ENCODE results near the gene SH3RF3.

Gene SH3RF3

DNA sequence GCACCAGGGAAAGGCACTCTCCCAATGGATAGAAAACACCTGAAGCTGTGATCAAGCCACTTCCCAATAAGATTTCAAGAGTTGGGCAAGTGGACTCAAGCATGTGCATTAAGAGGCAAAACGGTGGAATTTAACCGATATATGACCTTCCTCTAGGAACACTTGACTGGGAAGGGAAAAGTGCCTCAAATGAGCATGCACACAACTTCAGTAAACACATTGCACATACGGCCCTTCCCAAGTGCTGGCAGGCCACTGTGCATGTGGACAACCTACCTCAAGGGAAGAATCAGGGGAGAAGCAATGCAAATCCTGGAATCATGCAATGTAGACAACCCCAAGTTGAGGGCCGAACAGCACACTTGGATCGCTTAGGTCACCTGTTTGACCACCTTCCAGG is 23.9 kb upstream of the SH3RF3 start:
- Histone ChIP-seq H2BK5ac (ENCODE audit: low read length) (no peak overlapping the region), H3K27ac (replicated peaks; ENCODE audit: low read length) (no peak overlapping the region), H3K4me1 (ENCODE audit: control insufficient read depth in 2 of 2, insufficient read depth in 1 of 2, low read depth in 1 of 2, low read length in 2 of 2) (peaks cover 0 to 7% of the 10 kb centered on the region in 2 donors), H3K4me2 (ENCODE audit: insufficient read depth, low read length, poor library complexity, severe bottlenecking) (no peak overlapping the region), H2BK120ac (ENCODE audit: low read depth, low read length) (no peak overlapping the region), H3K27me3 (ENCODE audit: control insufficient read depth in 3 of 3, insufficient read depth in 3 of 3, low read depth in 1 of 3, low read length in 3 of 3) (peaks cover 0 to 8% (median 0%) of the 10 kb centered on the region in 3 experiments), H3K23ac (ENCODE audit: low read depth, low read length, poor library complexity) (no peak overlapping the region), H3K18ac (ENCODE audit: low read length) (no peak overlapping the region), H2AK5ac (ENCODE audit: low read depth, low read length) (no peak overlapping the region), H4K91ac (ENCODE audit: low read depth, low read length, poor library complexity) (no peak overlapping the region), H4K8ac (ENCODE audit: low read depth, low read length) (no peak overlapping the region), H3K4me3 (ENCODE audit: low read length in 2 of 2) (no peak overlapping the region), H3K4ac (ENCODE audit: low read length) (no peak overlapping the region), H2BK15ac (ENCODE audit: low read length) (no peak overlapping the region), H2BK12ac (ENCODE audit: low read length) (no peak overlapping the region), H3K9me3 (replicated peaks in 1 of 2; ENCODE audit: control insufficient read depth in 2 of 2, insufficient read depth in 1 of 2, low read depth in 1 of 2, low read length in 2 of 2) (no peaks in the 10 kb centered on the region), H3K36me3 (replicated peaks in 1 of 2; ENCODE audit: control insufficient read depth in 2 of 2, insufficient read depth in 2 of 2, low read length in 2 of 2) (no peaks in the 10 kb centered on the region), H2AFZ (ENCODE audit: low read length) (no peak overlapping the region), H3K14ac (ENCODE audit: low read length) (no peak overlapping the region), H3K9ac (ENCODE audit: low read depth, low read length, poor library complexity) (no peak overlapping the region), H3K79me1 (ENCODE audit: low read depth, low read length) (no peaks in the 10 kb centered on the region)
- WGBS, 2 donors (ENCODE audit: extremely low coverage in 2 of 2, insufficient read length in 2 of 2, insufficient replicate concordance in 1 of 2): no CpG with 5 or more reads among the region's 5 CpGs
- DNase-seq (ENCODE audit: low spot score): no peak

DNA sequence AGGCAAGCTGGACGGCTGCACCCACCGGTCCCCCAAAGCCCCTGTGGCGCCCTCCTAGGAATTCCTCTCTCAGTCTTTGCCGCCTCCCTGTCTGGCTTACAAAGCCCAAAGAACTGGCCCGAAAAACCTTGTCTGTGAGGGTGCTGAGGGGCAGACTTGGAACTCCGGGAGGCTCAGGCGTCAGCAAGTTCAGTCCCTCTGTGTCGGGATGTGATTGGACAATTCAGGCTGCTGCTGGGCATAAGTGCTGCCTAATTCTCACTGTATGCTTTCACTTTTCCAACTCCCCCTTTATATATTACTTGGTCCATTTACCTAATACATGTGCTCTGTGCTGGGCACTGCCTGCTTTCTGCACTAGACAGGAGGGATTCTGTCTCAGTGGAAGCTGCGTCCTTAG is 20.3 kb upstream of the SH3RF3 start:
- Histone ChIP-seq H2AFZ (ENCODE audit: low read length) (no peak overlapping the region), H3K4me3 (ENCODE audit: low read length in 2 of 2) (no peak overlapping the region), H3K18ac (ENCODE audit: low read length) (no peak overlapping the region), H3K36me3 (replicated peaks in 1 of 2; ENCODE audit: control insufficient read depth in 2 of 2, insufficient read depth in 2 of 2, low read length in 2 of 2) (no peaks in the 10 kb centered on the region), H2BK5ac (ENCODE audit: low read length) (no peak overlapping the region), H3K9me3 (replicated peaks in 1 of 2; ENCODE audit: control insufficient read depth in 2 of 2, insufficient read depth in 1 of 2, low read depth in 1 of 2, low read length in 2 of 2) (no peaks in the 10 kb centered on the region), H4K91ac (ENCODE audit: low read depth, low read length, poor library complexity) (no peak overlapping the region), H3K4me2 (ENCODE audit: insufficient read depth, low read length, poor library complexity, severe bottlenecking) (no peak overlapping the region), H2BK120ac (ENCODE audit: low read depth, low read length) (no peak overlapping the region), H3K14ac (ENCODE audit: low read length) (no peak overlapping the region), H3K27ac (replicated peaks; ENCODE audit: low read length) (no peak overlapping the region), H3K23ac (ENCODE audit: low read depth, low read length, poor library complexity) (no peak overlapping the region), H3K27me3 (ENCODE audit: control insufficient read depth in 3 of 3, insufficient read depth in 3 of 3, low read depth in 1 of 3, low read length in 3 of 3) (peaks cover 0 to 2% (median 0%) of the 10 kb centered on the region in 3 experiments), H2AK5ac (ENCODE audit: low read depth, low read length) (no peak overlapping the region), H3K79me1 (ENCODE audit: low read depth, low read length) (no peaks in the 10 kb centered on the region), H2BK15ac (ENCODE audit: low read length) (no peak overlapping the region), H3K4me1 (ENCODE audit: control insufficient read depth in 2 of 2, insufficient read depth in 1 of 2, low read depth in 1 of 2, low read length in 2 of 2) (peaks cover 0 to 7% of the 10 kb centered on the region in 2 donors), H3K9ac (ENCODE audit: low read depth, low read length, poor library complexity) (no peak overlapping the region), H4K8ac (ENCODE audit: low read depth, low read length) (no peak overlapping the region), H3K4ac (ENCODE audit: low read length) (no peak overlapping the region), H2BK12ac (ENCODE audit: low read length) (no peak overlapping the region)
- no CpG with 5 or more reads among the region's 9 CpGs for WGBS, 2 donors (ENCODE audit: extremely low coverage in 2 of 2, insufficient read length in 2 of 2, insufficient replicate concordance in 1 of 2)
- DNase-seq (ENCODE audit: low spot score): no peak

DNA sequence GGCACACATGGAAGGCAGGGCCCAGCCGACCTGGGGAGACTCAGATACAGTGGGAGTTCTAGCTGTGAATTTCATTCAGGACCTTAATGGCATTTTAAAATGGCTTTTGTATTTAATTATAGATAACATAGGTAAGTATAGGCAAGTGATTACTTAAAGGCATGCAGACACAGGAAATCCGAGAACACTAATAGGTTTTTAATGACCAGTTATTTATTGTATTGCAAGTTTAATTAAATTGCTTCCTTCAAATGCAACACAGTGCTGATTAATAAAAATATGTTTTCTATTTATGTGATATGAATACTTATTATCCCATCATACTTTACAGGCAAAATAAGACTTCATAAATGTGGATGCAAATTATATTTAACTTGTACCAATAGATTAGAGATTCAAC is 19.7 kb upstream of the SH3RF3 start:
- no peaks in the 10 kb centered on the region for H3K79me1 ChIP-seq (ENCODE audit: low read depth, low read length)
- peaks cover 0 to 7% of the 10 kb centered on the region in 2 donors for H3K4me1 ChIP-seq (ENCODE audit: control insufficient read depth in 2 of 2, insufficient read depth in 1 of 2, low read depth in 1 of 2, low read length in 2 of 2)
- WGBS, 2 donors (ENCODE audit: extremely low coverage in 2 of 2, insufficient read length in 2 of 2, insufficient replicate concordance in 1 of 2): no CpG with 5 or more reads among the region's 2 CpGs
- H2AFZ ChIP-seq (ENCODE audit: low read length): no peak overlapping the region
- H3K4ac ChIP-seq (ENCODE audit: low read length): no peak overlapping the region
- no peak overlapping the region for H4K8ac ChIP-seq (ENCODE audit: low read depth, low read length)
- no peak for DNase-seq (ENCODE audit: low spot score)
- H3K27me3 ChIP-seq (ENCODE audit: control insufficient read depth in 3 of 3, insufficient read depth in 3 of 3, low read depth in 1 of 3, low read length in 3 of 3): no peaks in the 10 kb centered on the region
- H2BK15ac ChIP-seq (ENCODE audit: low read length): no peak overlapping the region
- no peaks in the 10 kb centered on the region for H3K9me3 ChIP-seq (replicated peaks in 1 of 2; ENCODE audit: control insufficient read depth in 2 of 2, insufficient read depth in 1 of 2, low read depth in 1 of 2, low read length in 2 of 2)
- no peak overlapping the region for H3K4me3 ChIP-seq (ENCODE audit: low read length in 2 of 2)
- H3K18ac ChIP-seq (ENCODE audit: low read length): no peak overlapping the region
- no peak overlapping the region for H2BK120ac ChIP-seq (ENCODE audit: low read depth, low read length)
- no peak overlapping the region for H3K23ac ChIP-seq (ENCODE audit: low read depth, low read length, poor library complexity)
- no peaks in the 10 kb centered on the region for H3K36me3 ChIP-seq (replicated peaks in 1 of 2; ENCODE audit: control insufficient read depth in 2 of 2, insufficient read depth in 2 of 2, low read length in 2 of 2)
- H3K4me2 ChIP-seq (ENCODE audit: insufficient read depth, low read length, poor library complexity, severe bottlenecking): no peak overlapping the region
- no peak overlapping the region for H3K14ac ChIP-seq (ENCODE audit: low read length)
- H3K9ac ChIP-seq (ENCODE audit: low read depth, low read length, poor library complexity): no peak overlapping the region
- no peak overlapping the region for H2BK5ac ChIP-seq (ENCODE audit: low read length)
- no peak overlapping the region for H2BK12ac ChIP-seq (ENCODE audit: low read length)
- no peak overlapping the region for H2AK5ac ChIP-seq (ENCODE audit: low read depth, low read length)
- H4K91ac ChIP-seq (ENCODE audit: low read depth, low read length, poor library complexity): no peak overlapping the region
- H3K27ac ChIP-seq (replicated peaks; ENCODE audit: low read length): no peak overlapping the region

DNA sequence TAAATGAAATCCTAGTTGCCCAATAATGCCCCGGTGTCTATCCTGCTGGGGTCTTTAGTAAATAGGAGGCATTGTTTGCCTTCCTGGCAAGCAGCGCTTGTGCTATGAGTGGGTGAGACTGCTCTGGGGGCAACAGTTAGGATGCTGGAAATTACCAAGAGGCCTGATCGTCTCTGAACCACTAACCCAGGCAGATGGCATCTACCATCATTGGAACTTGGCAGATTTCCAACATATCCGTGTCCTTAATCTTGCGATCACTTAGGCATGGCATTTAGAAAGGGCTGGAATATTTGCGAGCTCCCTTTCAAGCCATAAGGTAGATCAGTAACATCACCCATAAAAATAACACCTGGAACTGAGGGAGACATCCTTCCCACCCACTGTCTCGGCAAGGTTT is 18.8 kb upstream of the SH3RF3 start:
- Histone ChIP-seq H3K36me3 (replicated peaks in 1 of 2; ENCODE audit: control insufficient read depth in 2 of 2, insufficient read depth in 2 of 2, low read length in 2 of 2) (no peaks in the 10 kb centered on the region), H3K4me2 (ENCODE audit: insufficient read depth, low read length, poor library complexity, severe bottlenecking) (no peak overlapping the region), H3K9me3 (replicated peaks in 1 of 2; ENCODE audit: control insufficient read depth in 2 of 2, insufficient read depth in 1 of 2, low read depth in 1 of 2, low read length in 2 of 2) (no peaks in the 10 kb centered on the region), H2BK5ac (ENCODE audit: low read length) (no peak overlapping the region), H3K4me1 (ENCODE audit: control insufficient read depth in 2 of 2, insufficient read depth in 1 of 2, low read depth in 1 of 2, low read length in 2 of 2) (peaks cover 0 to 7% of the 10 kb centered on the region in 2 donors), H3K18ac (ENCODE audit: low read length) (no peak overlapping the region), H2BK120ac (ENCODE audit: low read depth, low read length) (no peak overlapping the region), H3K4me3 (ENCODE audit: low read length in 2 of 2) (no peak overlapping the region), H2AK5ac (ENCODE audit: low read depth, low read length) (no peak overlapping the region), H3K4ac (ENCODE audit: low read length) (no peak overlapping the region), H3K27me3 (ENCODE audit: control insufficient read depth in 3 of 3, insufficient read depth in 3 of 3, low read depth in 1 of 3, low read length in 3 of 3) (no peaks in the 10 kb centered on the region), H4K8ac (ENCODE audit: low read depth, low read length) (no peak overlapping the region), H2AFZ (ENCODE audit: low read length) (no peak overlapping the region), H3K23ac (ENCODE audit: low read depth, low read length, poor library complexity) (no peak overlapping the region), H3K14ac (ENCODE audit: low read length) (no peak overlapping the region), H3K9ac (ENCODE audit: low read depth, low read length, poor library complexity) (no peak overlapping the region), H2BK15ac (ENCODE audit: low read length) (no peak overlapping the region), H4K91ac (ENCODE audit: low read depth, low read length, poor library complexity) (no peak overlapping the region), H3K27ac (replicated peaks; ENCODE audit: low read length) (no peak overlapping the region), H2BK12ac (ENCODE audit: low read length) (no peak overlapping the region), H3K79me1 (ENCODE audit: low read depth, low read length) (no peaks in the 10 kb centered on the region)
- DNase-seq (ENCODE audit: low spot score): no peak
- WGBS, 2 donors (ENCODE audit: extremely low coverage in 2 of 2, insufficient read length in 2 of 2, insufficient replicate concordance in 1 of 2): no CpG with 5 or more reads among the region's 7 CpGs
